Transverse colon (tissue), 4 donors: ENCODE data around the gene CCDC154. TPM values are rescaled to one million over a fixed set of nuclear protein-coding genes. Genes with fewer than 3 reads are reported as not detected.

Experiments used
- DNase-seq: peaks from one replicate; pipeline ENCODE4 v3.0.0-alpha.2; 2019
- H3K27ac ChIP-seq, 4 donors: fragments of 200-600 bp; sonication (generic); 2 replicates each; pipeline ENCODE4 v1.5.1; 2016 to 2018; ENCODE audit warnings: inconsistent platforms in 4 of 4
- H3K27me3 ChIP-seq: fragments of 200-600 bp; sonication (generic); 2 replicates; pipeline ENCODE4 v1.5.1; 2017; ENCODE audit warnings: inconsistent platforms
- H3K36me3 ChIP-seq, 4 donors: fragments of 200-600 bp; sonication (generic); 2 replicates each; pipeline ENCODE4 v1.5.1; 2017 to 2019; ENCODE audit warnings: inconsistent platforms in 4 of 4
- H3K4me1 ChIP-seq, 4 donors: fragments of 200-600 bp; sonication (generic); 2 replicates each; pipeline ENCODE4 v1.5.1; 2017 to 2020; ENCODE audit warnings: inconsistent platforms in 4 of 4
- H3K4me3 ChIP-seq, 4 donors: fragments of 200-600 bp; sonication (generic); 1 replicate in 1 of 4; 2 replicates in 3 of 4; pipeline versions ENCODE4 v1.5.1 to v1.6.1; 2017 to 2019; ENCODE audit warnings: inconsistent platforms in 4 of 4
- H3K9me3 ChIP-seq, 2 donors: fragments of 200-600 bp; sonication (generic); 2 replicates each; pipeline ENCODE4 v1.5.1; 2017 to 2019; ENCODE audit warnings: inconsistent platforms in 2 of 2
- EP300 ChIP-seq: sonication (generic); formaldehyde crosslinking; IDR thresholded peaks from one replicate; pipeline ENCODE4 v1.6.1; 2017; ENCODE audit warnings: antibody characterized with exemption, low read depth
- POLR2A ChIP-seq: fragments of 450-650 bp; IDR thresholded peaks from one replicate; pipeline ENCODE4 v1.6.1; 2016; ENCODE audit warnings: antibody characterized with exemption, mild to moderate bottlenecking, moderate library complexity
- POLR2AphosphoS5 ChIP-seq, 3 donors: sonication (generic); formaldehyde crosslinking; IDR thresholded peaks; one replicate each; pipeline ENCODE4 v1.6.1; 2016; ENCODE audit warnings: antibody characterized with exemption in 3 of 3
- WGBS, 2 donors: methylation state at CpG; one replicate each; pipeline ENCODE4 v1.1.5; 2018; ENCODE audit warnings: low coverage in 1 of 2; 5-methylcytosine and 5-hydroxymethylcytosine counted together
- in situ Hi-C, 4 donors: fragments of 200-750 bp; cut with MboI; loops; one replicate each; pipeline versions ENCODE4 v1.15.0 to v1.15.1; 2017; ENCODE audit warnings: low sequenced_read_pairs in 3 of 4, low pct_ligation_motif_present in 1 of 4, low pct_unique_long_range_greater_than_20kb in 1 of 4
- intact Hi-C: fragments of 100-400 bp; cut with DNase I; formaldehyde crosslinking; loops from one replicate; pipeline ENCODE4 v1.15.1; 2023; ENCODE audit warnings: low total_unique reads
- total RNA-seq, 4 donors: library from RNA; depleted of rRNA; stranded (reverse); fragments of >200 nt; gene quantifications; one replicate each; pipeline ENCODE4 v1.1.0, GENCODE V29; 2016
- TF ChIP-seq, protein P1 (sequence below), 5 experiments: fragments of 200-600 bp in 3 of 5; fragments of 450-650 bp in 2 of 5; sonication (generic) in 3 of 5; IDR thresholded peaks; 1 replicate in 2 of 5; 2 replicates in 3 of 5; pipeline ENCODE4 v1.5.1; 2016 to 2017; ENCODE audit warnings: antibody characterized with exemption in 5 of 5, inconsistent platforms in 3 of 5, mild to moderate bottlenecking in 2 of 5, moderate library complexity in 1 of 5

CCDC154 gene
- total RNA-seq, 4 donors from 2014 or later, result 0.16 to 0.41 TPM; not detected in 2

DNA sequence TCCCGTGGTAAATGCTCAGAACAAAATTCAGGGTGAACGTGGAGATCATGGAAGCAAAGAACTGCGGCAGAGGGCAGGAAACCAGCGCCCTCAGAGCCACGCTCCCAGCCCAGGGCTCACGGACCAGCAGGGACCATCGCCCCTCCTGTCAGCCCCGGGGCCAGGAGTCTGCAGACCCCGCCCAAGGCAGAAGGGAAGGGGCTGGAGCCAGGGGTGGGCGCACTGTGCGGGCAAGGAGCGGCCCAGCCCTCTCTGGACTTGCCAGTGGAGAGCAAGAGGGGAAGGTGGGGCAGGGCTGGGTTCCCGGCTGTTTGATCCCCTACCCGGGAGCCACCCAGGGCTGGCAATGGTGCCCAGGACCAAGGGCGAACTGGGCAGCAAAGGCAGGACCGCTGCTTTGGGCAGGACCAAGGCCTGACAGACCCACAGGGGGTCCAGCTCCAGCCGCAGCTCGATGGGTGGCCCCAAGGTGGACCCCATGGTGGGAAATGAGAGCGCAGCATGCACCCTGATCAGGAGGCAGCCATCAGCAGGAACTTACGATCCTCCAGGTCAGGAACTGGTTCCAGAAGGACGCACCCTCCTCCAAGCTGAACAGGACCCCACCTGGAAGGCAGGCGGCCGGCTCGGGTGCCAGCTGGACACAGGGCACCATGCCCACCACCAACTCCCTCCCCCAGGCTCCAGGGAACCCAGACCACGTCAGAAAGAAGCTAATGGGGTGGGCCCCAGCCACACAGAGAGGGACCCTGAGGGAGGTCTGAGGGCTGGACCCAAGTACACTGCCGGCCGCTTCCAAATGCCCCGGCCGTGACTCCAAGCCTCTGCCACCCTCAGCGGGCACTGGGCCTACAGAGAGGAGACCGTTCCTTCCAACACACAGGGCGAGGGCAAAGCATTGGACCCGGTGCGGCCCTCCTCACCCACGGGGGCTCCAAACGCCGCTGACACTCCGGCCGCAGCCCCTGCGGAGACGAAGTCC, 11.1 kb upstream of the CCDC154 start:
- intact Hi-C loops, result no loop called here

DNA sequence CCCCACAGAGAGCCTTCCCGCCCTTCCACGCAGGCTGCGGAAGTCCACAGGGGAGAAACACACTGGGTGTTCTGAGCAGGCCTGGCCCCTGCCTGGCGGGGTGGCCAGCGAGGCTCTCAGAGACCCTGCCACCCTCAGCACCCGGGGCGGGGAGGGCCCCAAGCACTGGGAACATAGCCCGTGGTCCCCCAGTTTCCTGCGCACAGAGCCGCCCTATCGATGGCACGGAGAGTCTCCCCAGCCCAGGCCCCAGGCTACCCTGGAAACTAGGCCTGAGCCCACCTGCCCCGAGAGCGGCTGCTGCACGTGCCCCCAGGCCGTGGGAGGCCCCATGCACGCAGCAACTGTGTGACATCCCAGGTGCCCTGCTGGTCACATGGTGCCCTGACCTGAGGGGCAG, 10.2 kb upstream of the CCDC154 start:
- DNase-seq, result no peak
- Histone ChIP-seq H3K4me1 (no peaks in the 10 kb centered on the region), H3K4me3 (no peak overlapping the region), H3K27me3 (no peaks in the 10 kb centered on the region), H3K9me3 (no peaks in the 10 kb centered on the region), H3K27ac (no peak overlapping the region), H3K36me3 (peaks cover 0 to 29% (median 0%) of the 10 kb centered on the region in 4 donors)
- WGBS, 2 donors, result 92 to 95% methylated on average over 5 to 11 of the region's 17 CpGs
- in situ Hi-C loops (no loop called here), intact Hi-C loops (no loop called here)
- TF ChIP-seq POLR2AphosphoS5 (IDR thresholded peaks at IDR 0.05), result no peak
- TF ChIP-seq, protein P1, sequence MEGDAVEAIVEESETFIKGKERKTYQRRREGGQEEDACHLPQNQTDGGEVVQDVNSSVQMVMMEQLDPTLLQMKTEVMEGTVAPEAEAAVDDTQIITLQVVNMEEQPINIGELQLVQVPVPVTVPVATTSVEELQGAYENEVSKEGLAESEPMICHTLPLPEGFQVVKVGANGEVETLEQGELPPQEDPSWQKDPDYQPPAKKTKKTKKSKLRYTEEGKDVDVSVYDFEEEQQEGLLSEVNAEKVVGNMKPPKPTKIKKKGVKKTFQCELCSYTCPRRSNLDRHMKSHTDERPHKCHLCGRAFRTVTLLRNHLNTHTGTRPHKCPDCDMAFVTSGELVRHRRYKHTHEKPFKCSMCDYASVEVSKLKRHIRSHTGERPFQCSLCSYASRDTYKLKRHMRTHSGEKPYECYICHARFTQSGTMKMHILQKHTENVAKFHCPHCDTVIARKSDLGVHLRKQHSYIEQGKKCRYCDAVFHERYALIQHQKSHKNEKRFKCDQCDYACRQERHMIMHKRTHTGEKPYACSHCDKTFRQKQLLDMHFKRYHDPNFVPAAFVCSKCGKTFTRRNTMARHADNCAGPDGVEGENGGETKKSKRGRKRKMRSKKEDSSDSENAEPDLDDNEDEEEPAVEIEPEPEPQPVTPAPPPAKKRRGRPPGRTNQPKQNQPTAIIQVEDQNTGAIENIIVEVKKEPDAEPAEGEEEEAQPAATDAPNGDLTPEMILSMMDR (IDR thresholded peaks at IDR 0.05), result no peak
- no peak for TF ChIP-seq EP300
- no peak for TF ChIP-seq POLR2A

More for the DNA sequence above, 11.1 kb upstream of the CCDC154 start:
- no peak for DNase-seq
- H3K36me3 ChIP-seq, result peaks cover 0 to 29% (median under 1%) of the 10 kb centered on the region in 4 donors
- H3K9me3 ChIP-seq, result no peaks in the 10 kb centered on the region
- 93% methylated on average over 39 of the region's 41 CpGs; no CpG with 5 or more reads in 1 of the 2 donors for WGBS, 2 donors
- no peaks in the 10 kb centered on the region for H3K4me1 ChIP-seq
- in situ Hi-C loops, result no loop called here
- no peaks in the 10 kb centered on the region for H3K27me3 ChIP-seq
- no peak overlapping the region for H3K4me3 ChIP-seq
- TF ChIP-seq POLR2AphosphoS5 (IDR thresholded peaks at IDR 0.05), result no peak
- TF ChIP-seq EP300, result no peak
- TF ChIP-seq, protein P1 (IDR thresholded peaks at IDR 0.05), result no peak
- TF ChIP-seq POLR2A, result no peak
- H3K27ac ChIP-seq, result no peak overlapping the region

- TF ChIP-seq POLR2AphosphoS5 (IDR thresholded peaks at IDR 0.05) (no peak), POLR2A (no peak), EP300 (no peak)
- TF ChIP-seq, protein P1 (IDR thresholded peaks at IDR 0.05), result no peak
- Histone ChIP-seq H3K4me1 (no peaks in the 10 kb centered on the region), H3K36me3 (peaks cover 0 to 31% (median 0%) of the 10 kb centered on the region in 4 donors), H3K27ac (no peak overlapping the region), H3K9me3 (no peaks in the 10 kb centered on the region), H3K4me3 (no peak overlapping the region), H3K27me3 (no peaks in the 10 kb centered on the region)
- DNase-seq, result no peak
- 95% methylated on average over 19 of the region's 19 CpGs; no CpG with 5 or more reads in 1 of the 2 donors for WGBS, 2 donors
- in situ Hi-C loops (no loop called here), intact Hi-C loops (no loop called here)
Observed at GRCh38 chr16:1453316-1453715, 9.0 kb upstream of the CCDC154 start.

- Histone ChIP-seq H3K4me1 (no peaks in the 10 kb centered on the region), H3K4me3 (no peak overlapping the region), H3K27me3 (no peaks in the 10 kb centered on the region), H3K27ac (no peak overlapping the region), H3K36me3 (peaks cover 0 to 35% (median 0%) of the 10 kb centered on the region in 4 donors), H3K9me3 (no peaks in the 10 kb centered on the region)
- no peak for DNase-seq
- WGBS, 2 donors, result no CpG with 5 or more reads among the region's 20 CpGs
- in situ Hi-C loops, result no loop called here
- TF ChIP-seq POLR2AphosphoS5 (IDR thresholded peaks at IDR 0.05) (no peak), EP300 (no peak), POLR2A (no peak)
- TF ChIP-seq, protein P1 (IDR thresholded peaks at IDR 0.05), result no peak
- intact Hi-C loops, result no loop called here
Observed at GRCh38 chr16:1452530-1452929, 8.2 kb upstream of the CCDC154 start.
